Astrocyte of the cerebellum (primary cell): ENCODE data around the gene PLET1.

Experiments
- DNase-seq: peaks from one replicate; pipeline ENCODE4 v3.0.0-alpha.2; 2011; ENCODE audit warnings: low read depth
- H3K4me3 ChIP-seq: 2 replicates; pipeline ENCODE4 v1.5.1; 2011; ENCODE audit warnings: mild to moderate bottlenecking, low read depth, low read length, moderate library complexity
- CTCF ChIP-seq: IDR thresholded peaks from 2 replicates; pipeline ENCODE4 v1.5.1; 2012; ENCODE audit warnings: low read length, low read depth, moderate library complexity, mild to moderate bottlenecking; ENCODE audit errors: missing control alignments
- in situ Hi-C: cut with HindIII; loops from 2 replicates; pipeline ENCODE4 v1.10.0; 2017; ENCODE audit warnings: low sequenced_read_pairs

The PLET1 gene

GRCh38 chr11:112288021-112288420 is 27.4 kb upstream of the PLET1 start:
- TF ChIP-seq CTCF = no peak
- DNase-seq = no peak
- in situ Hi-C loops = no loop called here
- no peak overlapping the region for H3K4me3 ChIP-seq

- in situ Hi-C loops = no loop called here
- no peak overlapping the region for H3K4me3 ChIP-seq
- no peak for DNase-seq
- no peak for TF ChIP-seq CTCF
Measured at GRCh38 chr11:112285841-112286311, 25.2 kb upstream of the PLET1 start.

GRCh38 chr11:112281726-112282125 is 21.1 kb upstream of the PLET1 start:
- TF ChIP-seq CTCF = no peak
- no peak for DNase-seq
- in situ Hi-C loops = no loop called here
- H3K4me3 ChIP-seq = no peak overlapping the region

- in situ Hi-C loops = no loop called here
- peak; percentile 77 for DNase-seq
- peak; percentile 69 for TF ChIP-seq CTCF
- H3K4me3 ChIP-seq = peak overlapping the region; percentile 31
Measured at GRCh38 chr11:112280268-112281126, 19.8 kb upstream of the PLET1 start.

GRCh38 chr11:112279901-112280267 is 19.2 kb upstream of the PLET1 start:
- in situ Hi-C loops = no loop called here
- peak; percentile 71 for TF ChIP-seq CTCF
- peak; percentile 15 for DNase-seq
- peak overlapping the region; percentile 31 for H3K4me3 ChIP-seq

GRCh38 chr11:112278803-112279202 is 18.1 kb upstream of the PLET1 start:
- H3K4me3 ChIP-seq = no peak overlapping the region
- in situ Hi-C loops = no loop called here
- TF ChIP-seq CTCF = no peak
- DNase-seq = no peak
